Activated CD8-positive, alpha-beta memory T cell treated with anti-CD3 and anti-CD28 coated beads, Interleukin-2, amount 50 U/mL, for 48 hours (primary cell): Measurements from ENCODE around the gene ARMC2.
"Not testable (repeated sequence)": the region's sequence is repeated elsewhere in the genome, so short reads cannot be mapped to it uniquely, and the experiment has no call there.

Experiments used
- DNase-seq: peaks from one replicate; pipeline ENCODE4 v3.0.0-alpha.2; 2020

The ARMC2 gene

GRCh38 chr6:108848116-108848868 is at the start of gene ARMC2:
TSS of gene ARMC2 (plus strand) at chr6:108848422. CDS start at chr6:108854268, 5,846 bp downstream.
- DNase-seq: peak; percentile 97

GRCh38 chr6:108798670-108799353 is 49.4 kb upstream of the ARMC2 start:
- peak; percentile 72 for DNase-seq

GRCh38 chr6:108799354-108799717 is 48.9 kb upstream of the ARMC2 start:
- DNase-seq: no peak

GRCh38 chr6:108799791-108800190 is 48.4 kb upstream of the ARMC2 start:
- DNase-seq: no peak

GRCh38 chr6:108800427-108800864 is 47.8 kb upstream of the ARMC2 start:
- no peak for DNase-seq

GRCh38 chr6:108801366-108801765 is 46.9 kb upstream of the ARMC2 start:
- no peak for DNase-seq

- no peak for DNase-seq
These were observed 44.2 kb upstream of the ARMC2 start for GRCh38 chr6:108803982-108804490.

GRCh38 chr6:108804956-108805355 is 43.3 kb upstream of the ARMC2 start:
- no peak for DNase-seq

- no peak for DNase-seq
These were observed 42.5 kb upstream of the ARMC2 start for GRCh38 chr6:108805611-108806167.

- DNase-seq: no peak
These were observed 42.1 kb upstream of the ARMC2 start for GRCh38 chr6:108806171-108806570.

GRCh38 chr6:108806665-108807064 is 41.6 kb upstream of the ARMC2 start:
- DNase-seq: no peak

- DNase-seq: no peak
These were observed 40.3 kb upstream of the ARMC2 start for GRCh38 chr6:108807928-108808327.

GRCh38 chr6:108809211-108809610 is 39.0 kb upstream of the ARMC2 start:
- DNase-seq: no peak

- no peak for DNase-seq
These were observed 38.1 kb upstream of the ARMC2 start for GRCh38 chr6:108810057-108810643.

GRCh38 chr6:108811490-108811889 is 36.7 kb upstream of the ARMC2 start:
- DNase-seq: no peak

GRCh38 chr6:108813218-108813617 is 35.0 kb upstream of the ARMC2 start:
- DNase-seq: not testable (repeated sequence)

- not testable (repeated sequence) for DNase-seq
These were observed 30.9 kb upstream of the ARMC2 start for GRCh38 chr6:108817276-108817675.

GRCh38 chr6:108820006-108820405 is 28.2 kb upstream of the ARMC2 start:
- no peak for DNase-seq

GRCh38 chr6:108822401-108822800 is 25.8 kb upstream of the ARMC2 start:
- DNase-seq: no peak

GRCh38 chr6:108825326-108825725 is 22.9 kb upstream of the ARMC2 start:
- DNase-seq: no peak

- no peak for DNase-seq
These were observed 17.1 kb upstream of the ARMC2 start for GRCh38 chr6:108831104-108831503.

GRCh38 chr6:108832738-108833137 is 15.5 kb upstream of the ARMC2 start:
- DNase-seq: no peak

- DNase-seq: peak; percentile 91
These were observed 12.9 kb upstream of the ARMC2 start for GRCh38 chr6:108835218-108835850.
